ENCODE measurements around the gene CAPN9.

GRCh38 chr1:230749150-230749549 lies 2.0 kb downstream of the CAPN9 start:
- no peak for TF ChIP-seq POLR2A (IDR thresholded peaks at IDR 0.05; ENCODE audit: low read depth, low read length)
- TF ChIP-seq POLR2AphosphoS5 (IDR thresholded peaks at IDR 0.05; ENCODE audit: low read depth, low read length) = no peak
- TF ChIP-seq TAF1 (IDR thresholded peaks at IDR 0.05; ENCODE audit: borderline replicate concordance, low read depth, low read length) = no peak

All from GM12892 (cell line).